CD14-positive monocyte (primary cell): ENCODE data around the gene MRPS5. TPM values are rescaled to one million over a fixed set of nuclear protein-coding genes. Genes with fewer than 3 reads are reported as not detected.

ENCODE experiments used
- DNase-seq, 3 donors: peaks; one replicate each; pipeline ENCODE4 v3.0.0-alpha.2; 2011 to 2022
- H2AFZ ChIP-seq: 2 replicates; pipeline ENCODE4 v1.6.0; 2012; ENCODE audit warnings: mild to moderate bottlenecking, low read depth, low read length, inconsistent platforms; ENCODE audit not compliant: insufficient read depth, poor library complexity, severe bottlenecking
- H3K27ac ChIP-seq, 2 donors: 1 replicate in 1 of 2; 2 replicates in 1 of 2; pipeline ENCODE4 v1.5.1; 2012 to 2013; ENCODE audit warnings: low read length in 2 of 2, control low read depth in 1 of 2, inconsistent platforms in 1 of 2, low read depth in 1 of 2, mild to moderate bottlenecking in 1 of 2
- H3K27me3 ChIP-seq, 2 donors: one replicate each; pipeline versions ENCODE4 v1.6.0 to v1.6.1; 2011 to 2013; ENCODE audit warnings: low read length in 2 of 2; ENCODE audit not compliant: control insufficient read depth in 2 of 2, insufficient read depth in 2 of 2
- H3K36me3 ChIP-seq, 2 donors: replicated peaks in 1 of 2; 1 replicate in 1 of 2; 2 replicates in 1 of 2; pipeline versions ENCODE4 v1.5.1 to v1.6.1; 2012 to 2013; ENCODE audit warnings: low read length in 2 of 2, control low read depth in 1 of 2, inconsistent platforms in 1 of 2, mild to moderate bottlenecking in 1 of 2; ENCODE audit not compliant: insufficient read depth in 2 of 2, control insufficient read depth in 1 of 2
- H3K4me1 ChIP-seq, 2 donors: 1 replicate in 1 of 2; 2 replicates in 1 of 2; pipeline versions ENCODE4 v1.5.1 to v1.6.1; 2012 to 2013; ENCODE audit warnings: low read length in 2 of 2, control low read depth in 1 of 2, inconsistent platforms in 1 of 2, mild to moderate bottlenecking in 1 of 2, moderate library complexity in 1 of 2; ENCODE audit not compliant: insufficient read depth in 2 of 2, control insufficient read depth in 1 of 2
- H3K4me2 ChIP-seq: replicated peaks from 2 replicates; pipeline ENCODE3; 2012; ENCODE audit warnings: low read length, moderate library complexity, mild to moderate bottlenecking; ENCODE audit not compliant: poor library complexity, severe bottlenecking; ENCODE audit errors: extremely low read depth
- H3K4me3 ChIP-seq, 3 experiments: fragments of 200-600 bp in 1 of 3; sonication (generic) in 1 of 3; replicated peaks in 1 of 3; 1 replicate in 2 of 3; 2 replicates in 1 of 3; pipeline ENCODE4 v1.5.1; 2011 to 2013; ENCODE audit warnings: low read length in 3 of 3, mild to moderate bottlenecking in 3 of 3, control low read depth in 2 of 3, low read depth in 2 of 3, inconsistent platforms in 1 of 3, moderate library complexity in 1 of 3
- H3K79me2 ChIP-seq: 2 replicates; pipeline ENCODE4 v1.6.0; 2012; ENCODE audit warnings: mild to moderate bottlenecking, control low read depth, inconsistent platforms, low read length, moderate library complexity; ENCODE audit not compliant: insufficient read depth
- H3K9ac ChIP-seq: 2 replicates; pipeline ENCODE4 v1.6.0; 2017; ENCODE audit warnings: low read length, mild to moderate bottlenecking; ENCODE audit not compliant: insufficient read depth, poor library complexity, severe bottlenecking
- H3K9me3 ChIP-seq, 2 donors: replicated peaks in 1 of 2; 1 replicate in 1 of 2; 2 replicates in 1 of 2; pipeline versions ENCODE4 v1.5.1 to v1.6.1; 2012 to 2013; ENCODE audit warnings: low read length in 2 of 2, control low read depth in 1 of 2; ENCODE audit not compliant: control insufficient read depth in 1 of 2, insufficient read depth in 1 of 2
- H4K20me1 ChIP-seq: 2 replicates; pipeline ENCODE4 v1.6.0; 2012; ENCODE audit warnings: mild to moderate bottlenecking, low read length, control low read depth, moderate library complexity; ENCODE audit not compliant: insufficient read depth
- H3K27ac Mint-ChIP-seq, 7 donors: one replicate each; pipeline ENCODE4 v1.8.0; 2020; ENCODE audit warnings: mild to moderate bottlenecking in 7 of 7, mixed read lengths in 7 of 7, moderate library complexity in 6 of 7, inconsistent platforms in 2 of 7
- H3K27me3 Mint-ChIP-seq, 3 donors: one replicate each; pipeline ENCODE4 v1.8.0; 2021 to 2022; ENCODE audit warnings: low read depth in 3 of 3, mild to moderate bottlenecking in 3 of 3, mixed read lengths in 3 of 3, moderate library complexity in 3 of 3, inconsistent platforms in 1 of 3
- H3K36me3 Mint-ChIP-seq, 2 donors: one replicate each; pipeline ENCODE4 v1.8.0; 2020; ENCODE audit warnings: mixed read lengths in 2 of 2, inconsistent platforms in 1 of 2, mild to moderate bottlenecking in 1 of 2
- H3K4me1 Mint-ChIP-seq: one replicate; pipeline ENCODE4 v1.8.0; 2020; ENCODE audit warnings: mild to moderate bottlenecking, mixed read lengths
- H3K4me3 Mint-ChIP-seq, 2 donors: one replicate each; pipeline ENCODE4 v1.8.0; 2020; ENCODE audit warnings: mild to moderate bottlenecking in 2 of 2, mixed read lengths in 2 of 2, moderate library complexity in 1 of 2
- H3K9me3 Mint-ChIP-seq, 7 donors: one replicate each; pipeline ENCODE4 v1.8.0; 2020 to 2022; ENCODE audit warnings: mixed read lengths in 7 of 7, mild to moderate bottlenecking in 6 of 7, moderate library complexity in 6 of 7, inconsistent platforms in 2 of 7
- WGBS: methylation state at CpG from one replicate; pipeline ENCODE4 v1.1.5; 2013; ENCODE audit warnings: missing lambda C conversion rate; ENCODE audit not compliant: insufficient coverage; 5-methylcytosine and 5-hydroxymethylcytosine counted together
- intact Hi-C, 2 donors: fragments of 100-400 bp; cut with micrococcal nuclease; formaldehyde crosslinking; loops; one replicate each; pipeline versions ENCODE4 v1.15.0 to v1.15.1; 2023
- polyA plus RNA-seq, 3 donors: library from polyadenylated mRNA; depleted of rRNA in 1 of 3; unstranded in 2 of 3; stranded (reverse) in 1 of 3; fragments of 300-500 nt in 2 of 3; fragments of >200 nt in 1 of 3; fragmentation: Illumina TruSeq in 2 of 3; gene quantifications; 1 replicate in 2 of 3; 2 replicates in 1 of 3; pipeline ENCODE4 v1.2.3, GENCODE V29; 2012 to 2021
- TF ChIP-seq, protein P1 (sequence below): fragments of 200-600 bp; IDR thresholded peaks from one replicate; pipeline ENCODE4 v1.8.0; 2022; ENCODE audit warnings: antibody characterized with exemption, mild to moderate bottlenecking

The MRPS5 gene
- polyA plus RNA-seq, 3 donors = 30.9 to 41.6 (median 35.2) TPM

DNA sequence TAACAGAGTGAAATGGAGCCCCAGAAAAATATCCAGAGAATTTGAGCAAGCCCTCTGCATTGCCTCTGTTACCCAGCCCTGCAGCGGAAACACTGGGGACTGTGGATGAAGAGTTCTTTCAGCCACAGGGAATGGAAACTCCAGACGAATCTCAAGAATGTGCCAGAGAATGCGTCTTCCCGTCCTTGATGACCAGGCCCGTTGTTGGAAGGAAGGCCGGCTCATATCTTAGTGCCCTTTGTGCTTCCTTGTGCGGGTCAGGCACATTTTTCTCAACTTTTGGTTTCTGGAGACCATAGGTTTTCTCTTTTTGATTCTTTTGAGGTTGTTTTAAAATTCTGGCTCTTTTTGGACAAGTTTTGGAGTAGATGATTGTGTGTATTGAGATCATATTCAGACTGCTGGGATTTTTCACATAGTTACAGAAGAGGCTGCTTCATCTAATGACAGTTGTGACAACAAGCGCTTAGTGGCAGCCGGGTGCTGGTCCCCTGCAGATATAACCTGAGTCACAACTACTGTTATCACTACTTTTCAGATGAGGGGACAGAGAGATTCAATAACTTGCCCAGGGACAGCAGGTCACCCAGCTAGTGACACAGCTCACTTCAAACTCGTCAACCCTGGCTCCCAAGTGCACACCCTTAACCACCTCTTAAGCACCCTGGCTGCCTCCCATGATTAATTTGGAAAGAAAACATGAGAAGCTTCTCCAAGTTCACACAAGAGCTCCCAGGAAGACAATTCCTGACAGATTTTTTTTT lies 80.4 kb downstream of the MRPS5 start:
- no peaks in the 10 kb centered on the region for H3K4me1 Mint-ChIP-seq
- H3K4me2 ChIP-seq = no peak overlapping the region
- no peaks in the 10 kb centered on the region for H3K27me3 ChIP-seq
- H3K9ac ChIP-seq = no peak overlapping the region
- no peak overlapping the region for H3K27ac Mint-ChIP-seq
- H3K9me3 ChIP-seq = no peaks in the 10 kb centered on the region
- H2AFZ ChIP-seq = no peak overlapping the region
- no peak overlapping the region for H3K4me3 Mint-ChIP-seq
- H3K27me3 Mint-ChIP-seq = peaks cover 5 to 13% (median 10%) of the 10 kb centered on the region in 3 donors
- no peak for DNase-seq
- no peaks in the 10 kb centered on the region for H4K20me1 ChIP-seq
- TF ChIP-seq, protein P1, sequence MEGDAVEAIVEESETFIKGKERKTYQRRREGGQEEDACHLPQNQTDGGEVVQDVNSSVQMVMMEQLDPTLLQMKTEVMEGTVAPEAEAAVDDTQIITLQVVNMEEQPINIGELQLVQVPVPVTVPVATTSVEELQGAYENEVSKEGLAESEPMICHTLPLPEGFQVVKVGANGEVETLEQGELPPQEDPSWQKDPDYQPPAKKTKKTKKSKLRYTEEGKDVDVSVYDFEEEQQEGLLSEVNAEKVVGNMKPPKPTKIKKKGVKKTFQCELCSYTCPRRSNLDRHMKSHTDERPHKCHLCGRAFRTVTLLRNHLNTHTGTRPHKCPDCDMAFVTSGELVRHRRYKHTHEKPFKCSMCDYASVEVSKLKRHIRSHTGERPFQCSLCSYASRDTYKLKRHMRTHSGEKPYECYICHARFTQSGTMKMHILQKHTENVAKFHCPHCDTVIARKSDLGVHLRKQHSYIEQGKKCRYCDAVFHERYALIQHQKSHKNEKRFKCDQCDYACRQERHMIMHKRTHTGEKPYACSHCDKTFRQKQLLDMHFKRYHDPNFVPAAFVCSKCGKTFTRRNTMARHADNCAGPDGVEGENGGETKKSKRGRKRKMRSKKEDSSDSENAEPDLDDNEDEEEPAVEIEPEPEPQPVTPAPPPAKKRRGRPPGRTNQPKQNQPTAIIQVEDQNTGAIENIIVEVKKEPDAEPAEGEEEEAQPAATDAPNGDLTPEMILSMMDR = no peak
- H3K27ac ChIP-seq = no peak overlapping the region
- no peaks in the 10 kb centered on the region for H3K36me3 Mint-ChIP-seq
- intact Hi-C loops = no loop called here
- WGBS = 96% methylated on average over 9 of the region's 10 CpGs
- no peaks in the 10 kb centered on the region for H3K4me1 ChIP-seq
- H3K36me3 ChIP-seq = no peaks in the 10 kb centered on the region
- H3K9me3 Mint-ChIP-seq = peaks cover 4 to 28% (median 8%) of the 10 kb centered on the region in 7 donors
- H3K4me3 ChIP-seq = no peak overlapping the region
- H3K79me2 ChIP-seq = no peaks in the 10 kb centered on the region

DNA sequence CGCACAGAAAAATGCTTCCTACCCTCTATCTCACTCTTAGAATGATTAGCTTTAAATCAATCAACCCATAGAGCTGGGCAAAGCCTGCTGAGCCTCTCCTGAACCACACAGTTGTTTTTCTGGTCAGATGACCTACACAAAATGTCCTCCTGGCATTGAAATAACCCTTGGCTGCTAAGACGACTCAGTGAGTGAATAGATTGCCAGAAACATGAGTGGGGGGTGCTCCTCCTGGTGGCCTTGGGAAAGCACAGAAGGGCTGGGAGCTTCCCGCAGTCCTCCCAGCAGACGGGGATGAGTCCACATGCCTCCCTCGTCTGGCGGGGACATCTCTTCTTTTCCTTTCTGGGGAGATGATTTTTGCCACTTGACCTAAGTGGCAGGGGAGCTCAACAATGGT lies 81.2 kb downstream of the MRPS5 start:
- intact Hi-C loops = no loop called here
- Histone ChIP-seq H3K4me3 (no peak overlapping the region), H3K27ac (no peak overlapping the region), H2AFZ (no peak overlapping the region), H3K79me2 (no peaks in the 10 kb centered on the region), H3K36me3 (no peaks in the 10 kb centered on the region), H3K4me2 (no peak overlapping the region), H3K9ac (no peak overlapping the region), H3K4me1 (no peaks in the 10 kb centered on the region), H4K20me1 (no peaks in the 10 kb centered on the region), H3K27me3 (no peaks in the 10 kb centered on the region), H3K9me3 (no peaks in the 10 kb centered on the region)
- Mint-ChIP-seq H3K36me3 (no peaks in the 10 kb centered on the region), H3K4me1 (no peaks in the 10 kb centered on the region), H3K27ac (no peak overlapping the region), H3K4me3 (no peak overlapping the region), H3K9me3 (peaks cover 4 to 28% (median 8%) of the 10 kb centered on the region in 7 donors), H3K27me3 (peaks cover 5 to 13% (median 10%) of the 10 kb centered on the region in 3 donors)
- DNase-seq = no peak
- WGBS = 87% methylated on average over 6 of the region's 6 CpGs
- TF ChIP-seq, protein P1 = no peak
